Mucosa of descending colon (tissue), 3 donors: ENCODE results near the gene PCBP3. TPM values are rescaled to one million over a fixed set of nuclear protein-coding genes. Genes with fewer than 3 reads are reported as not detected.

ENCODE experiments used
- ATAC-seq: fragments of 200-7000 bp; cut with Tn5 transposase; one replicate; pipeline ENCODE4 v1.9.1; 2020; ENCODE audit warnings: mild to moderate bottlenecking, moderate library complexity
- DNase-seq, 3 donors: peaks; one replicate each; pipeline ENCODE4 v3.0.0-alpha.2; 2020
- H3K36me3 ChIP-seq: fragments of 200-600 bp; one replicate; pipeline ENCODE4 v1.8.0; 2021; ENCODE audit warnings: low read depth, mild to moderate bottlenecking
- H3K4me1 ChIP-seq: fragments of 200-600 bp; one replicate; pipeline ENCODE4 v1.8.0; 2021; ENCODE audit warnings: low read depth, mild to moderate bottlenecking
- H3K4me3 ChIP-seq: fragments of 200-600 bp; one replicate; pipeline ENCODE4 v1.8.0; 2021; ENCODE audit warnings: mild to moderate bottlenecking
- H3K9me3 ChIP-seq: fragments of 200-600 bp; one replicate; pipeline ENCODE4 v1.8.0; 2021; ENCODE audit warnings: mild to moderate bottlenecking
- intact Hi-C, 2 donors: fragments of 100-400 bp; cut with DNase I in 1 of 2; cut with micrococcal nuclease in 1 of 2; formaldehyde crosslinking; loops; one replicate each; pipeline versions ENCODE4 v1.11.0 to v1.11.1; 2022; cut with DNase I, micrococcal nuclease
- total RNA-seq, 3 donors: library from RNA; stranded (reverse); fragmentation: NEBNext Ultra II Directional in 2 of 3; extraction: Animal tissue kit (Norgen Biotek cat#: 25700) in 2 of 3; gene quantifications; one replicate each; pipeline versions ENCODE4 v1.2.1 to v1.2.4, GENCODE V29; 2021 to 2023
- TF ChIP-seq, protein P1 (sequence below): fragments of 200-600 bp; IDR thresholded peaks from one replicate; pipeline ENCODE4 v1.8.0; 2022; ENCODE audit warnings: antibody characterized with exemption, mild to moderate bottlenecking
- donor health status: DM: no; HTN: no; CAD: no; lungs with moderate emphysema.
- donor health status: DM: no; HTN: no; CAD: no.
- donor health status: DM: no; HTN: yes; CAD: no.

Gene PCBP3
- total RNA-seq, 3 donors from 2014 or later: 4.5 to 18.4 (median 7.6) TPM

DNA sequence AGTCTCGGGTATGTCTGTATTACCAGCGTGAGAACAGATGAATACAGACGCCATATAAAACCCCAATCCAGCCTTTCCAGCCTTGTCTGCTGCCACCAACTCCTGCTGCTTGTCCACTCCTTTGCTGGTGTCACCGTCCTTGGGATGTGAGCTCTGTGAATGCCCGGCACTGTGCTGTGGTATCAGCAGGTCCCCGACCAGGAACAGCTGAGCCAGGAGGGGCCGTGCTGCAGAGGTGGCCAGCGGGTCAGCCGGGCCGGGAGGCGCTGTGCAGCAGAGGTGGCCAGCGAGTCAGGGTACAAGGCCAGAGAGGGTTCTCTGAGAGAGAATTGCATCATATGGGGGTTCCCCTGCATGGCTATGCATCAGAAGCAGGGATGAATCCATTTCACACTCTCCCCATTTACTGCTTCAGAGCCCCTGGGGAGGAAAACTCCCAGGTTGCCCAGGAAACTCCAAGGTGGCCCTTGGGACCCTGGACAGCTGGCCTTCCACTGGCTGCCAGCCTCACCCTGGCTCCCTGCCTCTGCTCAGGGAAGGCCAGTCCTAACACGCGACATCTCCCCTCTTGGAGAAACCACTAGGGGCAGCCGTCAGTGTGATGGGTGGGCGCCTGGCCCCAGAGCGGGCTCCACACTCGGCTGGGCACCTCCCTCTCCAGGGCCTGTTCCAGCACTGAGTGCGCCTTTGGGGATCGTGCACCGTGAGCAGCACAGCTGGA is 215.7 kb downstream of the PCBP3 start:
- intact Hi-C loops: no loop called here
- H3K9me3 ChIP-seq: no peaks in the 10 kb centered on the region
- no peak for DNase-seq
- no peaks in the 10 kb centered on the region for H3K36me3 ChIP-seq
- no peak for ATAC-seq
- no peak overlapping the region for H3K4me3 ChIP-seq
- TF ChIP-seq, protein P1, sequence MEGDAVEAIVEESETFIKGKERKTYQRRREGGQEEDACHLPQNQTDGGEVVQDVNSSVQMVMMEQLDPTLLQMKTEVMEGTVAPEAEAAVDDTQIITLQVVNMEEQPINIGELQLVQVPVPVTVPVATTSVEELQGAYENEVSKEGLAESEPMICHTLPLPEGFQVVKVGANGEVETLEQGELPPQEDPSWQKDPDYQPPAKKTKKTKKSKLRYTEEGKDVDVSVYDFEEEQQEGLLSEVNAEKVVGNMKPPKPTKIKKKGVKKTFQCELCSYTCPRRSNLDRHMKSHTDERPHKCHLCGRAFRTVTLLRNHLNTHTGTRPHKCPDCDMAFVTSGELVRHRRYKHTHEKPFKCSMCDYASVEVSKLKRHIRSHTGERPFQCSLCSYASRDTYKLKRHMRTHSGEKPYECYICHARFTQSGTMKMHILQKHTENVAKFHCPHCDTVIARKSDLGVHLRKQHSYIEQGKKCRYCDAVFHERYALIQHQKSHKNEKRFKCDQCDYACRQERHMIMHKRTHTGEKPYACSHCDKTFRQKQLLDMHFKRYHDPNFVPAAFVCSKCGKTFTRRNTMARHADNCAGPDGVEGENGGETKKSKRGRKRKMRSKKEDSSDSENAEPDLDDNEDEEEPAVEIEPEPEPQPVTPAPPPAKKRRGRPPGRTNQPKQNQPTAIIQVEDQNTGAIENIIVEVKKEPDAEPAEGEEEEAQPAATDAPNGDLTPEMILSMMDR: no peak
- no peaks in the 10 kb centered on the region for H3K4me1 ChIP-seq

DNA sequence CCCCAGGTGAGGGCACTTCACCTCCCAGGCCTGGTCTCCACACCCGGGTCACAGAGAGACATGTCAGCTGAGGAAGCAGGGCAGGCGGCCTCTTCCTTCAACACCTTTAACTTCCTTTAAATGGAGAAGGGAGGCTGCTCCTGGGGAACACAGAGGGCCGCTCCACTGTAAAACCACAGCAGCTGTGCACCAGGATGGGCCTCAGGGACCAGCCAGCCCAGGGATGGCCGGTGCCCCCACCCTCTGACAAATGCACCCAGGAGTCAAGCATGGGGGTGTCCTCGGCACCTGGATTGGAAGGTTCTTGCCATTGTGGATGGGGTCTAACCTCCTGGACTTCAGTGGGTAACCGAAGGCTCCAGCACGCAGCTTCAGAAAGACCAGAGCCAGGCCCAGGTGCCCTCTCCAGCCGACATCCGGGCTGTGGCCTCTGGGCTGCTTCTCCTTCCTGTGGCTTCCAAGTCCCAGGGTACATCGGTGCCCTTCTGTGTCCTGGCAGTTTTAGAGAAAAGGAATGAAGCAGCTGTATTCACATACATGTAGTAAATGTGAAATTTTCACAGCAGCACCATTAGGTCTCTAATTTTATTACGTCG is 216.3 kb downstream of the PCBP3 start:
- DNase-seq: no peak
- no peak overlapping the region for H3K4me3 ChIP-seq
- no peak for ATAC-seq
- TF ChIP-seq, protein P1: no peak
- H3K4me1 ChIP-seq: no peaks in the 10 kb centered on the region
- no peaks in the 10 kb centered on the region for H3K9me3 ChIP-seq
- H3K36me3 ChIP-seq: no peaks in the 10 kb centered on the region
- intact Hi-C loops: no loop called here

- ATAC-seq (no peak), DNase-seq (no peak)
- intact Hi-C loops: no loop called here
- Histone ChIP-seq H3K4me1 (no peaks in the 10 kb centered on the region), H3K4me3 (no peak overlapping the region), H3K36me3 (no peaks in the 10 kb centered on the region), H3K9me3 (no peaks in the 10 kb centered on the region)
- TF ChIP-seq, protein P1: no peak
These were observed 217.1 kb downstream of the PCBP3 start for GRCh38 chr21:45860493-45861155.

DNA sequence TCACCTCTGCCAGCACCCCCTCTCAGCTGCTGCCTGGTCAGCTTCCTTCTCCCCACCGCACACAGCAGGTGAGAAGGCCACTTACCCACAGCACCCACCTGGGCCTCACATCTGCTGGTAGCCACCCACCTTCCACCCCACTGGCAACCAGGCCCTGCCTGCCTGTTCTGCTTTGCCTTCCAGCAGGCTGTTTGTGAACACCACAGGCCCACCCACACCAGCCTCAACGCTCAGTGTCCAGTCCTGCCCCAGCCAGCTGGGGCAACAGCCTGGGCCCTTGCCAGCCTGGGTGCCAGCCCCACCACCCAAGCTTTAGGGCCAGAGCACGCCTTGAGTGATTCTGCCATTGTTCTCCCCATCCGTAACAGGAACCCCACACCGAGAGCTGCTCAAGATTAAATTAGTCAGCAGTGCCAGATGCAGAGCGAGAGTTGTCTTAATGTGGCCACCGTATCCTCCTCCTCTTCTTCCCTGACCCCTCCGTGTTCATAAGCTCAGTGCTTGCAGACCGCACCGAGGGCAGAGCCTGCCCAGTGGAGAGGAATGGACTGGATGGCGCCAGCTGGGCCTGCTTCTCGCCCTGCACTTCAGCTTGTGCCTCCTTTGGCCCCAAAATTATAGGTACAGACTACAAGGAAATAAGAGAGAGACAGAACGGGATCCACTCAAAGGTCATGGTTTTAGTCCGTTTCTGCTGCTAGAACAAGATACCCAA is 217.8 kb downstream of the PCBP3 start:
- no peaks in the 10 kb centered on the region for H3K4me1 ChIP-seq
- TF ChIP-seq, protein P1: no peak
- no peak overlapping the region for H3K4me3 ChIP-seq
- no peaks in the 10 kb centered on the region for H3K9me3 ChIP-seq
- ATAC-seq (no peak), DNase-seq (no peak)
- no peaks in the 10 kb centered on the region for H3K36me3 ChIP-seq
- intact Hi-C loops: no loop called here

DNA sequence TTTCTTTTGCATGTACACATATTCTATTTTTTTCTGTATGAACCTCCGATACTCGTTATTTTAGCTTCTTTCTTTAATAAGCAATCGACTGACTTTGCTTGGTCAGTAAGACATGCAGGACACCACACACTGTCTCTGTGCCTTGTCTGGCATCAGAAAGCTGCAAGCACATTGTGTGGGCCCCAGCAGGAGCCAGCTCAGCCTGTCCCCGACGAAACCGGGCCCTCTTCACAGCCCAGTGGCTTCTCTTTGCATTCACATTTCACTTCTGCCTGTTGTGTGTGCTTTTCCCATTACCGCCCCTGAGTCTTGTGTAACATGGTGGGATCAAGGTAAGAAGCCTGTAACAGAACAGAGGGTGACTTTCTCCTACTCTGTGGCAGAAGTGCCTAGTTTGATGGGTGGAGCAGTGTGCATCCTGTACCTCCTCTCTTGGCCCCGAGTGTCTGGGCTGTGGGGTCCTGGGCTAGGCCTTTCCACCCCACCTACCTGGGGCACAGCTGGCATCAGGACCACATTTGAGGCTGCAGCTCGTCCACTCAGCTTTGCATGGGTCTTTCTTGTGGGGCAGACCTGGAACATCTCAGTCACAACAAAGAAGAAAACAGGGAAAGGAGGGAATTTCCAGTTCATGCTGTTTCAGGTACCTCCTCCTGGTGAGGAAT is 219.2 kb downstream of the PCBP3 start:
- ATAC-seq: no peak
- intact Hi-C loops: no loop called here
- no peaks in the 10 kb centered on the region for H3K9me3 ChIP-seq
- TF ChIP-seq, protein P1: no peak
- no peaks in the 10 kb centered on the region for H3K4me1 ChIP-seq
- no peak overlapping the region for H3K4me3 ChIP-seq
- DNase-seq: no peak
- no peaks in the 10 kb centered on the region for H3K36me3 ChIP-seq
